CD4-positive, alpha-beta T cell (primary cell): Measurements from ENCODE around the gene SHLD2. TPM values are rescaled to one million over a fixed set of nuclear protein-coding genes. Genes with fewer than 3 reads are reported as not detected.
"Not testable (repeated sequence)": the region's sequence is repeated elsewhere in the genome, so short reads cannot be mapped to it uniquely, and the experiment has no call there.

ENCODE experiments used
- ATAC-seq: fragments of 200-7000 bp; cut with Tn5 transposase; one replicate; pipeline ENCODE4 v1.10.0; 2022; ENCODE audit warnings: mild to moderate bottlenecking; ENCODE audit not compliant: poor library complexity
- CTCF ChIA-PET: fragments of 350-600 bp; sonication (Branson Sonifier 250); formaldehyde crosslinking; loops from one replicate; lab custom pipeline; 2021; ENCODE audit warnings: antibody characterized with exemption, inconsistent platforms; lab: Charles Lee
- POLR2A ChIA-PET: fragments of 350-600 bp; sonication (Branson Sonifier 250); formaldehyde crosslinking; loops from one replicate; lab custom pipeline; 2021; ENCODE audit warnings: antibody characterized with exemption, inconsistent platforms; lab: Charles Lee
- DNase-seq, 14 experiments: peaks; one replicate each; pipeline ENCODE4 v3.0.0-alpha.2; 2013 to 2020; ENCODE audit warnings: mixed read lengths in 2 of 14
- H3K27ac ChIP-seq, 2 donors: one replicate each; pipeline versions ENCODE4 v1.5.1 to v1.7.0; 2013; ENCODE audit warnings: low read length in 2 of 2, low read depth in 1 of 2, mild to moderate bottlenecking in 1 of 2
- H3K27me3 ChIP-seq, 2 experiments: 1 replicate in 1 of 2; 2 replicates in 1 of 2; pipeline versions ENCODE4 v1.6.1 to v1.7.0; 2013; ENCODE audit warnings: low read length in 2 of 2, control low read depth in 1 of 2, mild to moderate bottlenecking in 1 of 2, moderate library complexity in 1 of 2; ENCODE audit not compliant: insufficient read depth in 2 of 2, control insufficient read depth in 1 of 2
- H3K36me3 ChIP-seq: one replicate; pipeline ENCODE4 v1.6.1; 2013; ENCODE audit warnings: low read length, control low read depth; ENCODE audit not compliant: insufficient read depth
- H3K4me1 ChIP-seq: one replicate; pipeline ENCODE4 v1.6.1; 2013; ENCODE audit warnings: low read length, control low read depth; ENCODE audit not compliant: insufficient read depth
- H3K4me3 ChIP-seq: one replicate; pipeline ENCODE4 v1.5.1; 2013; ENCODE audit warnings: mild to moderate bottlenecking, low read length, moderate library complexity
- H3K9me3 ChIP-seq, 2 experiments: 1 replicate in 1 of 2; 2 replicates in 1 of 2; pipeline versions ENCODE4 v1.6.1 to v1.7.0; 2013; ENCODE audit warnings: low read length in 2 of 2, mild to moderate bottlenecking in 2 of 2, control low read depth in 1 of 2, moderate library complexity in 1 of 2; ENCODE audit not compliant: control insufficient read depth in 1 of 2, insufficient read depth in 1 of 2
- H3K27ac Mint-ChIP-seq: one replicate; pipeline ENCODE4 v1.8.0; 2020; ENCODE audit warnings: mixed read lengths
- H3K27me3 Mint-ChIP-seq: one replicate; pipeline ENCODE4 v1.8.0; 2021; ENCODE audit warnings: mixed read lengths
- H3K36me3 Mint-ChIP-seq: one replicate; pipeline ENCODE4 v1.8.0; 2021; ENCODE audit warnings: low read depth, mixed read lengths
- H3K4me1 Mint-ChIP-seq: one replicate; pipeline ENCODE4 v1.8.0; 2021; ENCODE audit warnings: low read depth, mixed read lengths
- H3K4me3 Mint-ChIP-seq: one replicate; pipeline ENCODE4 v1.8.0; 2020; ENCODE audit warnings: mild to moderate bottlenecking, mixed read lengths
- H3K9me3 Mint-ChIP-seq: one replicate; pipeline ENCODE4 v1.8.0; 2020; ENCODE audit warnings: mixed read lengths
- intact Hi-C, 2 experiments: fragments of 100-400 bp; cut with DNase I in 1 of 2; cut with micrococcal nuclease in 1 of 2; formaldehyde crosslinking; loops; one replicate each; pipeline versions ENCODE4 v1.15.1 to v1.9.0; 2023 to 2025; cut with DNase I, micrococcal nuclease
- total RNA-seq, 174 experiments: library from RNA in 2 of 174; stranded (reverse) in 2 of 174; gene quantifications; one replicate each; pipeline ENCODE4 v1.2.3 and lab custom pipeline; 2021 to 2026

Gene SHLD2
- total RNA-seq, 2 experiments from 2014 or later = 20.6 to 23.0 TPM

GRCh38 chr10:87169857-87170256 lies 74.9 kb downstream of the SHLD2 start:
- H3K4me1 Mint-ChIP-seq, H3K9me3 Mint-ChIP-seq, H3K4me3 Mint-ChIP-seq, H3K27me3 ChIP-seq, H3K27me3 Mint-ChIP-seq, H3K27ac ChIP-seq, DNase-seq, H3K4me1 ChIP-seq, CTCF ChIA-PET, H3K4me3 ChIP-seq, H3K36me3 ChIP-seq, POLR2A ChIA-PET, intact Hi-C loops, H3K27ac Mint-ChIP-seq, ATAC-seq, H3K9me3 ChIP-seq: not testable (repeated sequence)
- H3K36me3 Mint-ChIP-seq = peaks cover 28% of the 10 kb centered on the region

- H3K27ac ChIP-seq, H3K4me3 Mint-ChIP-seq, H3K9me3 Mint-ChIP-seq, H3K36me3 ChIP-seq, ATAC-seq, H3K4me1 Mint-ChIP-seq, H3K27ac Mint-ChIP-seq, H3K9me3 ChIP-seq, intact Hi-C loops, DNase-seq, H3K4me1 ChIP-seq, POLR2A ChIA-PET, H3K4me3 ChIP-seq, CTCF ChIA-PET, H3K27me3 ChIP-seq, H3K27me3 Mint-ChIP-seq: not testable (repeated sequence)
- peaks cover 28% of the 10 kb centered on the region for H3K36me3 Mint-ChIP-seq
Observed at GRCh38 chr10:87170705-87171104, 75.7 kb downstream of the SHLD2 start.

DNA sequence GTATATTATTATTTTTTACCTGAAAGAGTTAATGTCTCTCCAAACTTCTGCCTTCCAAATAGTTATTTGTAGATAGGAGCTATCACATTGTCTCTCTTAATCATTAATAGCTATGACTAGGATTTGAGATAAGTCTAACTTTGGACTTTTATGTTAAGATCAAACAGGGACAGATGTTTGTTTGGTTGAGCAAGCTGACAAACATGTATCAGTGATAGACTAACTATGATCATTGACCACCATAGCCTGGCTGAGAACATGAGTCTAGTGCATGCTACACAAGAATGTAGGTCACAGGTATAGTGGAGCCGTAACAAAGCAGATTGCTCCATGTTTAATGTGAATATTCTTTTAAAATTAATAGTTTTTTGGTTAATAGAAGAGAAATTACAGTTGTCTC lies 76.7 kb downstream of the SHLD2 start:
- H3K36me3 ChIP-seq, H3K4me1 Mint-ChIP-seq, DNase-seq, H3K4me3 ChIP-seq, ATAC-seq, H3K9me3 Mint-ChIP-seq, H3K4me3 Mint-ChIP-seq, H3K4me1 ChIP-seq, CTCF ChIA-PET, H3K27me3 Mint-ChIP-seq, H3K27me3 ChIP-seq, H3K27ac Mint-ChIP-seq, H3K9me3 ChIP-seq, intact Hi-C loops, POLR2A ChIA-PET, H3K27ac ChIP-seq: not testable (repeated sequence)
- H3K36me3 Mint-ChIP-seq = peaks cover 27% of the 10 kb centered on the region

GRCh38 chr10:87172178-87172577 lies 77.2 kb downstream of the SHLD2 start:
- H3K27ac ChIP-seq, H3K27me3 Mint-ChIP-seq, H3K4me1 ChIP-seq, H3K27ac Mint-ChIP-seq, H3K36me3 ChIP-seq, CTCF ChIA-PET, H3K4me3 ChIP-seq, H3K4me3 Mint-ChIP-seq, H3K9me3 ChIP-seq, ATAC-seq, H3K9me3 Mint-ChIP-seq, DNase-seq, H3K4me1 Mint-ChIP-seq, H3K27me3 ChIP-seq, intact Hi-C loops, POLR2A ChIA-PET: not testable (repeated sequence)
- H3K36me3 Mint-ChIP-seq = peaks cover 22% of the 10 kb centered on the region

DNA sequence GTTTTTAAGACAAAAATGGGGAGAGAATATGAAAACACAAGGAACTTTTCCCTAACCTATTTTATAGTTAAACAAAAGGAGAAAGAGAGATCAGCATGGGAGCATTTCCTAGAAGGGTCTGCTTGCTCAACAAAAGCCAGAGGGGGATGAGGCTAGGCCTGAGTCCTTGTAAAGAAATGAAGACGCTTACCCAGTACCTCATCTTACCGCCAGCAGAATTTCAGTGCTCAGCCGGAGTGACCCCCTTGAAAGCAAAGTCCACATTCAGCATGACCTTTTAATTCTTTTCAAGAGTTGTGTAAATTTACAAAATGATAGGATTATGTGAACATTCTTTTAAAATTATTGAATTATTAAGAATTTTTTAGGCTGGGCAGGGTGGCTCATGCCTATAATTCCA lies 82.6 kb downstream of the SHLD2 start:
- H3K9me3 Mint-ChIP-seq, ATAC-seq, H3K9me3 ChIP-seq, H3K36me3 ChIP-seq, H3K27me3 Mint-ChIP-seq, H3K27ac ChIP-seq, H3K4me1 Mint-ChIP-seq, H3K27ac Mint-ChIP-seq, POLR2A ChIA-PET, intact Hi-C loops, H3K4me3 Mint-ChIP-seq, CTCF ChIA-PET, DNase-seq, H3K27me3 ChIP-seq, H3K4me3 ChIP-seq, H3K4me1 ChIP-seq: not testable (repeated sequence)
- peaks cover 31% of the 10 kb centered on the region for H3K36me3 Mint-ChIP-seq

DNA sequence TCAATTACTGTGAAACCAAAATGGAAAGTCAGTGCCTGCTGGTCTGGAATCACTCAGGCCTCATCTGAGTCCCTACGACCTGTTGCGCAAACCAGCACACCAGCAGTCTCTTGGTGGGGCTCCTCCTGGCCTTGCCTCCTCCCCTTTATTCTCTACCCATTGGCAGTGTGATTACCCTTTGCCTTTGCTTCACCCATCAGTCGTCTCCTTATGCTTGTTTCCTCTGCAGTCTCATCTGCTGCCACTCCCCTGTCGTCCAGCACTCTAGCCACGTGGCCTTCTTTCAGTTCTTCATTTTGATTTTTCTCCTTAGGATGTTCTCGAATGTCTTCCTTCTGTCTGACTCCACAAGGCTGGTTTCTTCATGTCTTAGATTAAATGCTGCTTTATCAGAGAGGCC lies 89.4 kb downstream of the SHLD2 start:
- intact Hi-C loops, H3K27me3 ChIP-seq, H3K4me1 Mint-ChIP-seq, H3K9me3 ChIP-seq, CTCF ChIA-PET, H3K27me3 Mint-ChIP-seq, H3K4me3 Mint-ChIP-seq, H3K4me3 ChIP-seq, H3K9me3 Mint-ChIP-seq, ATAC-seq, POLR2A ChIA-PET, H3K27ac Mint-ChIP-seq, H3K27ac ChIP-seq, H3K4me1 ChIP-seq: not testable (repeated sequence)
- DNase-seq = peak in 3 of 14 experiments; percentile 21 to 34 (median 31)
- peaks cover 11% of the 10 kb centered on the region for H3K36me3 ChIP-seq
- peaks cover 83% of the 10 kb centered on the region for H3K36me3 Mint-ChIP-seq

GRCh38 chr10:87186016-87186415 lies 91.0 kb downstream of the SHLD2 start:
- DNase-seq, H3K4me1 Mint-ChIP-seq, H3K9me3 ChIP-seq, H3K27ac Mint-ChIP-seq, CTCF ChIA-PET, POLR2A ChIA-PET, H3K27me3 ChIP-seq, ATAC-seq, H3K27me3 Mint-ChIP-seq, H3K4me3 ChIP-seq, H3K4me1 ChIP-seq, H3K9me3 Mint-ChIP-seq, intact Hi-C loops, H3K27ac ChIP-seq, H3K4me3 Mint-ChIP-seq: not testable (repeated sequence)
- H3K36me3 ChIP-seq = peaks cover 14% of the 10 kb centered on the region
- peaks cover 78% of the 10 kb centered on the region for H3K36me3 Mint-ChIP-seq
